K562 (cell line): ENCODE results near the gene PYCR2. TPM values are rescaled to one million over a fixed set of nuclear protein-coding genes. Genes with fewer than 3 reads are reported as not detected.

Source experiments
- CGGBP1 ChIP-seq: fragments of 250-450 bp; sonication (Bioruptor Pico); IDR thresholded peaks from 2 replicates; pipeline ENCODE4 v1.9.0; 2021; ENCODE audit warnings: mild to moderate bottlenecking
- CREB3 ChIP-seq: fragments of 450-650 bp; conservative IDR thresholded peaks from 2 replicates; pipeline ENCODE4 v1.6.1; 2016; ENCODE audit warnings: missing genetic modification characterization, low read depth, mild to moderate bottlenecking, missing compliant biosample characterization, moderate library complexity
- DEAF1 ChIP-seq: fragments of 450-650 bp; formaldehyde crosslinking; IDR thresholded peaks from 2 replicates; pipeline ENCODE4 v1.4.0; 2020; ENCODE audit warnings: mild to moderate bottlenecking, moderate library complexity
- EGR1 ChIP-seq: fragments of 450-650 bp; conservative IDR thresholded peaks from 2 replicates; pipeline ENCODE4 v1.6.1; 2017; ENCODE audit warnings: mild to moderate bottlenecking
- HDAC3 ChIP-seq: fragments of 450-650 bp; IDR thresholded peaks from 2 replicates; pipeline ENCODE4 v1.6.1; 2018; ENCODE audit warnings: borderline replicate concordance, mild to moderate bottlenecking, moderate library complexity; ENCODE audit not compliant: partially characterized antibody
- HMG20A ChIP-seq: fragments of 450-650 bp; formaldehyde crosslinking; conservative IDR thresholded peaks from 2 replicates; pipeline ENCODE4 v1.4.0; 2020; ENCODE audit warnings: mild to moderate bottlenecking, mixed read lengths
- KAT7 ChIP-seq: sonication (generic); formaldehyde crosslinking; IDR thresholded peaks from 2 replicates; pipeline ENCODE4 v1.8.0; 2022; ENCODE audit warnings: missing genetic modification reagents, mild to moderate bottlenecking, borderline replicate concordance
- MIER1 ChIP-seq: fragments of 450-650 bp; IDR thresholded peaks from 2 replicates; pipeline ENCODE4 v1.6.1; 2016; ENCODE audit warnings: antibody characterized with exemption, mild to moderate bottlenecking, low read depth
- NCOR1 ChIP-seq: fragments of 450-650 bp; IDR thresholded peaks from 2 replicates; pipeline ENCODE4 v1.6.1; 2016; ENCODE audit warnings: mild to moderate bottlenecking, moderate library complexity
- NR2C2 ChIP-seq, 2 experiments: fragments of 200-800 bp in 1 of 2; sonication (Bioruptor generic) in 1 of 2; sonication (generic) in 1 of 2; formaldehyde crosslinking in 1 of 2; IDR thresholded peaks; 2 replicates each; pipeline versions ENCODE4 v1.6.1 to v1.8.0; 2016 to 2022; ENCODE audit warnings: mild to moderate bottlenecking in 1 of 2, missing compliant biosample characterization in 1 of 2, missing genetic modification characterization in 1 of 2, missing genetic modification reagents in 1 of 2
- NR2F6 ChIP-seq: fragments of 450-650 bp; formaldehyde crosslinking; IDR thresholded peaks from 2 replicates; pipeline ENCODE4 v1.4.0; 2020; ENCODE audit warnings: mild to moderate bottlenecking
- NRF1 ChIP-seq, 2 experiments: fragments of 450-650 bp; IDR thresholded peaks in 1 of 2; conservative IDR thresholded peaks in 1 of 2; 2 replicates each; pipeline ENCODE4 v1.6.1; 2014; ENCODE audit warnings: mild to moderate bottlenecking in 2 of 2
- POU5F1 ChIP-seq: fragments of 150-350 bp; IDR thresholded peaks from 2 replicates; pipeline ENCODE4 v1.6.1; 2014; ENCODE audit warnings: borderline replicate concordance, low read length, low read depth, mild to moderate bottlenecking; ENCODE audit not compliant: partially characterized antibody
- RUNX1 ChIP-seq: sonication (generic); IDR thresholded peaks from 2 replicates; pipeline ENCODE4 v1.6.1; 2016; ENCODE audit warnings: antibody characterized with exemption, low read depth
- SMARCE1 ChIP-seq: fragments of 450-650 bp; IDR thresholded peaks from 2 replicates; pipeline ENCODE4 v1.7.1; 2016; ENCODE audit warnings: mild to moderate bottlenecking
- TCF15 ChIP-seq: fragments of 250-450 bp; sonication (Bioruptor Pico); IDR thresholded peaks from 2 replicates; pipeline ENCODE4 v1.8.0; 2022; ENCODE audit warnings: moderate library complexity, mild to moderate bottlenecking, inconsistent platforms
- ZNF146 ChIP-seq: IDR thresholded peaks from one replicate; pipeline ENCODE4 v1.6.1; 2018; ENCODE audit warnings: missing compliant biosample characterization; ENCODE audit not compliant: unreplicated experiment
- ZNF282 ChIP-seq: sonication (generic); formaldehyde crosslinking; IDR thresholded peaks from 2 replicates; pipeline ENCODE4 v1.8.1; 2023; ENCODE audit warnings: missing genetic modification reagents
- ZNF3 ChIP-seq: fragments of 250-450 bp; sonication (Bioruptor Pico); IDR thresholded peaks from 2 replicates; pipeline ENCODE4 v1.5.0; 2021; ENCODE audit warnings: mild to moderate bottlenecking, moderate library complexity
- ZNF586 ChIP-seq: fragments of 450-650 bp; formaldehyde crosslinking; conservative IDR thresholded peaks from 2 replicates; pipeline ENCODE4 v1.4.0; 2020; ENCODE audit warnings: mild to moderate bottlenecking, moderate library complexity
- polyA plus RNA-seq, 8 experiments: library from polyadenylated mRNA; depleted of rRNA in 4 of 8; stranded (reverse) in 5 of 8; unstranded in 3 of 8; fragments of >200 nt; fragmentation: Nextera tagmentation in 2 of 8; fragmentation: Illumina TruSeq in 1 of 8; extraction: Ambion mirVana in 2 of 8; extraction: Trizol in 1 of 8; gene quantifications; 2 replicates each; pipeline versions ENCODE4 v1.2.1 to v1.2.3, GENCODE V29; 2011 to 2014; ENCODE audit warnings: inconsistent platforms in 1 of 8, missing spikeins in 1 of 8
- total RNA-seq, 7 experiments: library from RNA; depleted of rRNA in 6 of 7; stranded (reverse); fragments of >200 nt in 6 of 7; fragmentation: Illumina TruSeq in 2 of 7; extraction: Trizol in 2 of 7; gene quantifications; 2 replicates each; pipeline versions ENCODE4 v1.2.1 to v1.2.3, GENCODE V29; 2011 to 2021; ENCODE audit warnings: low replicate concordance in 1 of 7
- TF ChIP-seq, protein P1 (sequence below): sonication (generic); formaldehyde crosslinking; IDR thresholded peaks from 2 replicates; pipeline ENCODE4 v1.8.0; 2022; ENCODE audit warnings: mild to moderate bottlenecking, missing genetic modification reagents
- TF ChIP-seq, protein P2 (sequence below): fragments of 450-650 bp; IDR thresholded peaks from 2 replicates; pipeline ENCODE4 v1.6.1; 2014; ENCODE audit warnings: low read depth, mild to moderate bottlenecking, moderate library complexity, borderline replicate concordance

Gene PYCR2
- total and polyA plus RNA-seq, 9 of the 15 experiments (the other 6 are each of a cell fraction or from before 2014, with no cell fraction given): 5.5 to 219 (median 127) TPM

DNA sequence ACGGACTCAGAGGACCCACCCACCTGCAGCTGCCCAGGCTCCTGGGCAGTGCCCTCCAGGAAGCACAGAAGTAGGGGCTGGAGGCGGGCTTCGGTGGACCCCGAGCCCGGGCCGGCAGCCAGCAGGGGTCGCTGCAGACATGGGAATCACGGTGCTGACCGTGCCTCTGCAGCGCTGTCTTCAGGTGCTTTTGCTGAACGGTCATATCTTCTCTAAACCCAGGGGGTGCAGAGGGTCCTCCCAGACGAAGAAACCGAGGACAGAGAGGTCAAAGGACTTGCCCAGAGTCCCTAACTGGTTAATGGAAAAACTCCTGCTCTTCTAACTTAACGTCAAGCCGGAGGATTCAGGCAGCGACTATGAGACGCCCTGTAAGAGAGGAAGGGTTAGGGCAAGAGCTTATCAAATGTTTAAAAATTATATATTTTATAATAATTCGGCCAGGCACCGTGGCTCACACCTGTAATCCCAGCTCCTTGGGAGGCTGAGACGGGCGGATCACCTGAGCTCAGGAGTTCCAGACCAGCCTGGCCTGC, 38.5 kb upstream of the PYCR2 start (continued):
- TF ChIP-seq, protein P1, sequence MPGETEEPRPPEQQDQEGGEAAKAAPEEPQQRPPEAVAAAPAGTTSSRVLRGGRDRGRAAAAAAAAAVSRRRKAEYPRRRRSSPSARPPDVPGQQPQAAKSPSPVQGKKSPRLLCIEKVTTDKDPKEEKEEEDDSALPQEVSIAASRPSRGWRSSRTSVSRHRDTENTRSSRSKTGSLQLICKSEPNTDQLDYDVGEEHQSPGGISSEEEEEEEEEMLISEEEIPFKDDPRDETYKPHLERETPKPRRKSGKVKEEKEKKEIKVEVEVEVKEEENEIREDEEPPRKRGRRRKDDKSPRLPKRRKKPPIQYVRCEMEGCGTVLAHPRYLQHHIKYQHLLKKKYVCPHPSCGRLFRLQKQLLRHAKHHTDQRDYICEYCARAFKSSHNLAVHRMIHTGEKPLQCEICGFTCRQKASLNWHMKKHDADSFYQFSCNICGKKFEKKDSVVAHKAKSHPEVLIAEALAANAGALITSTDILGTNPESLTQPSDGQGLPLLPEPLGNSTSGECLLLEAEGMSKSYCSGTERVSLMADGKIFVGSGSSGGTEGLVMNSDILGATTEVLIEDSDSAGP (CRISPR knock-in tag): no peak
- no peak for TF ChIP-seq KAT7 (CRISPR knock-in tag)
- no peak for TF ChIP-seq ZNF3
- TF ChIP-seq ZNF282 (CRISPR knock-in tag): no peak
- no peak for TF ChIP-seq HMG20A (CRISPR knock-in tag)
- no peak for TF ChIP-seq TCF15 (CRISPR knock-in tag)
- TF ChIP-seq POU5F1: no peak
- peak; percentile 66 for TF ChIP-seq DEAF1
- peak; percentile 27; the same call in 1 of the 2 replicates for TF ChIP-seq EGR1
- TF ChIP-seq ZNF146 (CRISPR knock-in tag): no peak
- TF ChIP-seq NR2C2 (CRISPR knock-in tag; IDR thresholded peaks at IDR 0.05): no peak
- TF ChIP-seq NR2C2 (tag; IDR thresholded peaks at IDR 0.05): 0 out of 2 replicates have a peak, but pooled peaks have one; percentile 17
- no peak for TF ChIP-seq RUNX1
- no peak for TF ChIP-seq CREB3 (tag)
- TF ChIP-seq NR2F6 (CRISPR knock-in tag): no peak
- TF ChIP-seq ZNF586: no peak
- no peak for TF ChIP-seq HDAC3
- no peak for TF ChIP-seq CGGBP1
- TF ChIP-seq MIER1: no peak
- TF ChIP-seq SMARCE1: no peak
- no peak for TF ChIP-seq NRF1 (conservative IDR thresholded peaks at IDR 0.05 in 1 of 2, IDR thresholded peaks at IDR 0.05 in 1 of 2)
- no peak for TF ChIP-seq NCOR1
- TF ChIP-seq, protein P2, sequence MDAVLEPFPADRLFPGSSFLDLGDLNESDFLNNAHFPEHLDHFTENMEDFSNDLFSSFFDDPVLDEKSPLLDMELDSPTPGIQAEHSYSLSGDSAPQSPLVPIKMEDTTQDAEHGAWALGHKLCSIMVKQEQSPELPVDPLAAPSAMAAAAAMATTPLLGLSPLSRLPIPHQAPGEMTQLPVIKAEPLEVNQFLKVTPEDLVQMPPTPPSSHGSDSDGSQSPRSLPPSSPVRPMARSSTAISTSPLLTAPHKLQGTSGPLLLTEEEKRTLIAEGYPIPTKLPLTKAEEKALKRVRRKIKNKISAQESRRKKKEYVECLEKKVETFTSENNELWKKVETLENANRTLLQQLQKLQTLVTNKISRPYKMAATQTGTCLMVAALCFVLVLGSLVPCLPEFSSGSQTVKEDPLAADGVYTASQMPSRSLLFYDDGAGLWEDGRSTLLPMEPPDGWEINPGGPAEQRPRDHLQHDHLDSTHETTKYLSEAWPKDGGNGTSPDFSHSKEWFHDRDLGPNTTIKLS: no peak
